ENCODE results near the gene TTC33. TPM values are rescaled to one million over a fixed set of nuclear protein-coding genes. Genes with fewer than 3 reads are reported as not detected.
"Not testable (repeated sequence)": the region's sequence is repeated elsewhere in the genome, so short reads cannot be mapped to it uniquely, and the experiment has no call there.

TTC33 gene
- polyA plus RNA-seq, 1 donor from 2014 or later: 14.5 TPM

DNA sequence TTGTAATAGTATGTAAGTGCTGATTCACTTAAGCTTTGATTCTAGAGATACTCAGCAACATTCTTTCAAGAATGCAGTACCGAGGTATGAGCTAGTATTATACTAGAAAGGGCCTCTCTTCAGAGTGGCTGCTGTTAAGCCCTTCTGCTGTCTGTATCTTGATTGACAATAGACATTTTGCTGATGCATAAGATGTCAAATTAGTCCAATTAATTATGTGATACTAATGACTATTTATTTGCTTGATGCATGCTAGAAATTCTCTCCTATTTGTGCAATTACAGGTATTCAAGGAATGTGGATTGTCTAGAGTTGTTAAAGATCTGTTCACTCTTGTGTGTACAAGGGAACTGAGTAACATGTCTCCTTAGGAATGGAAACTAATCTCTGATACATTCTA, 168.4 kb downstream of the TTC33 start:
- Mint-ChIP-seq H3K4me3 (no peak overlapping the region), H3K27me3 (no peaks in the 10 kb centered on the region), H3K9me3 (peaks cover 0 to 4% (median 0%) of the 10 kb centered on the region in 3 donors), H3K4me1 (peaks cover 22 to 31% (median 23%) of the 10 kb centered on the region in 3 donors), H3K27ac (no peak overlapping the region), H3K36me3 (peaks cover 4% of the 10 kb centered on the region)

DNA sequence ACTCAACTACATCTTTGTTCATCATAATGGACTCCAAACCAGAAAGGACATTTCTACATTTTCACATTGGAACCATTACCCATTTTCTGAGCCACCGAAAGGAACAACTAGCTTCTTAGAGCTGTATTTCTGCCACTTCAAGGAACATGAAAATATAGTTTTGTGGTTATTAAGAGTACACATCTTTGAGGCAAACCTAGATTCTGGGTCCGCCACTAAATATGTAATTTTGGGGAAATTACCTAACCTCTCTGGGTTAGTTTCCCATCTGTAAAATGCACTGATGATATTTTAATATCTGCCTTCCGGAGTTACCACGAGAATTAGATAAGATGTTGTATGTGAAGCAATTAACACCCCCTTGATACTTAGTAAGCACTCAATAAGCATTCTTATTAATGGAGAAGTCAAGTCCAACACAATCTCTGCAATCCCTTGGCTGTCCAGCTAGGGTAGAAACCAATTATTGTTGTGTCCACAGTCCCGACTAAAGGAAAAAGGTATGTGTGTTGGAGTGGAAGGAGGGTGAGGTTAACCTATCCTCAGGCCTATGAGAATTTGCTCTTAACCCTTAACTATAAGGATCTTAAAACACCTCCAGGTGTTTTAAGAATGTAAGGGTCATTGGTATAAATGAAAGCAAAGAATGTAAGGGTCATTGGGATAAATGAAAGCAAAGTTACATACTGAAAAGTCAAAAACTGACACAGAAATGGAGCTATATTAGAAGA, 170.1 kb downstream of the TTC33 start:
- Mint-ChIP-seq H3K27me3 (no peaks in the 10 kb centered on the region), H3K4me1 (peaks cover 9 to 18% (median 10%) of the 10 kb centered on the region in 3 donors), H3K4me3 (no peak overlapping the region), H3K36me3 (no peaks in the 10 kb centered on the region), H3K9me3 (peaks cover 0 to 4% (median 0%) of the 10 kb centered on the region in 3 donors), H3K27ac (no peak overlapping the region)

DNA sequence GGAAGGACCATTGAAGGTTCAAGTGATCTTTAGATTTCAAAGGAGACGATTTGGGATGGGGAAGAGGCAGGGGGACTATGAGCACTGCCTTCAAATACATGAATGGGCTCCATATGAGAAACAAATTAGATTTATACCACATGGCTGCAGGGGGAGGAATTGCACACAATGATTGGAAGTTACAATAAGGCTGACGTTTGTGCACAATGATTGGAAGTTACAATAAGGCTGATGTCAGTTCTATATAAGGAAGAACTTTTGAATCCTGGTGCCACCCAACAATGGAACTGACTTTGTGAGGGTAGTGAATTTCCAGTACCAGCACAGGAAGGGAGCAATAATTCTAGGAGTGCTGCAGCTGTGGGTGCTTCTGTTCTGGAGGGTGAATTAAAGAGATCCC, 171.7 kb downstream of the TTC33 start:
- Mint-ChIP-seq H3K27me3 (peaks cover 2% of the 10 kb centered on the region), H3K9me3 (no peaks in the 10 kb centered on the region), H3K4me3 (no peak overlapping the region), H3K27ac (no peak overlapping the region), H3K4me1 (peaks cover 10 to 18% (median 13%) of the 10 kb centered on the region in 3 donors), H3K36me3 (no peaks in the 10 kb centered on the region)

DNA sequence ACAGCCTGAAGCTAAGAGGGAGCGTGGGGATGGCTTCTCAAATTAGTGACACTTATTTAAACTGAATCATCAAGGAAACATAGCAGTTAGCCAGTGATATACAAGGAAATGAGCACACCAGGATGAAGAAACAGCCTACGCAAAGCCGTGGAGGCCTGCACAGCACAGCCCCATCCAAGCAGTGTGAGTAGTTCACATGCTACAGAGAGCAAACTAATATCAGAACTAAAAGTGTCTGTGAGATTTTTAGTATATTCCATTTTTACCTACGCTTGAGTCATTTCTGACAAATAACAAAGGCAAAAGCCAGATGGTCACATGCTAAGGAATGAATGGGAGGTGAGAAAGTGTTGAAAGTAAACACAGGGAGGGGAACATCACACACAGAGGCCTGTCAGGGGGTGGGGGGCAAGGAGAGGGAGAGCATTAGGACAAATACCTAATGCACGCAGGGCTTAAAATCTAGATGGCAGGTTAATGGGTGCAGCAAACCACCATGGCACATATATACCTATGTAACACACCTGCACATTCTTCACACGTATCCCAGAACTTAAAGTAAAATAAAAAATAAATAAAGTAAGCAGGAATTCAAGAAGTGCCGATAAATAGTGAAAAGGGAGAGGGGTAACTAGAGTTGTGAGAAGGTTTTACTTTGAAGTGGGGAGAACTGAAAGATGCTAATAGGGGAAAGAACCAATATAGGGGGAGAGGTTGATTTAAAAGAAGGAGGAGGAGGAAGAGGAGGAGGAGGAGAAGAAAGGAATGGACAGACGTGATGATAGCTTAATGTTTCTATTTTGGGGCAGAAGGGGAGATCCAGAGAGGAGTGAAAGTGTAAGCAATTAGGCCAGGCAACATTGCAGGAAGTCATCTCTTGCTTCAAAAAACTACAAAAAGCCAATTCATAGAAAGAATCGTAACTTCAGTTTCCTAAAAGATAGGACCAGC, 177.0 kb downstream of the TTC33 start:
- Mint-ChIP-seq H3K4me3 (peak overlapping the region; percentile 4 to 58 (median 37)), H3K36me3 (no peaks in the 10 kb centered on the region), H3K27ac (peak overlapping the region in 1 of 3 donors; percentile 21), H3K4me1 (peaks cover 7 to 13% (median 10%) of the 10 kb centered on the region in 3 donors), H3K9me3 (no peaks in the 10 kb centered on the region), H3K27me3 (peaks cover 2% of the 10 kb centered on the region)

DNA sequence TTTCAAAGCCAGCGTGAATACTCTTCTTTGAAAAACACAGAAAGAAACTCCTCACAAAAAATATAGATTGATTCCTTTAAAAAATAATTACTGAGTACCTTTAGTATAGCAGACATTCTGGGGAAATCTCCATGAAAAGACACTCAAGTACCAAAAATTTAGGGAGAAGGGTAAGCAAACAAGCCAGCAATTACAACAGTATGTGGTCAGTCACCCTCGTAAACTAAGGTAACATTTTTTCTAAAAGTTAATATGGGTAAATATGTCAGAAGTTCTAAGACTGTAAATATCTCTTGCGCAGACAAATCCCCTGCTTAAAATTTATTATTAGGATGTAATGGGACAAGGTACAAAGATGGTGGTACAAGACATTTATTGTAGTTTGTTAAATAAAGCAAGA, 178.0 kb downstream of the TTC33 start:
- H3K27ac Mint-ChIP-seq: no peak overlapping the region
- H3K4me3 Mint-ChIP-seq: no peak overlapping the region
- peaks cover 7 to 13% (median 10%) of the 10 kb centered on the region in 3 donors for H3K4me1 Mint-ChIP-seq
- no peaks in the 10 kb centered on the region for H3K36me3 Mint-ChIP-seq
- peaks cover 2% of the 10 kb centered on the region for H3K27me3 Mint-ChIP-seq
- H3K9me3 Mint-ChIP-seq: no peaks in the 10 kb centered on the region

DNA sequence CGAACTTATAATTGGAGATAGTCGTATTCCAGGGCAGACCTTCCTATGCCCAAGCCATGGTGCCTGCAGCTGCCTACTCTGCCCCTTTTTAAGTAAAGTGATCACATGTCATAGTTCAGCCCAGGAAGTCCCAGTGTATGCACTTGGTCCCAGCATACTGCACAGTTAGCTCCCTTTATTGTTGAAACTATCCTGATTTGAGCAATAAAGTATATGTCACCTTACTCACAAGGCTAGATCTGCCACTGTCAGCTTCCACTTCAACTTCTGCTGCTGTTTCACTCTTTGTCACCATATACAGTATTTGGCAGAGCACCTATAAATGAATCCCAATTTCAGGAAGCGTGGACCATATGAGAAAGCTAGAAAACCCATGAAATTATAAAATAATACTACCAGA, 179.8 kb downstream of the TTC33 start:
- Mint-ChIP-seq H3K27ac (no peak overlapping the region), H3K9me3 (no peaks in the 10 kb centered on the region), H3K4me3 (no peak overlapping the region), H3K4me1 (peaks cover 12 to 20% (median 16%) of the 10 kb centered on the region in 3 donors), H3K36me3 (no peaks in the 10 kb centered on the region), H3K27me3 (peaks cover 4% of the 10 kb centered on the region)

DNA sequence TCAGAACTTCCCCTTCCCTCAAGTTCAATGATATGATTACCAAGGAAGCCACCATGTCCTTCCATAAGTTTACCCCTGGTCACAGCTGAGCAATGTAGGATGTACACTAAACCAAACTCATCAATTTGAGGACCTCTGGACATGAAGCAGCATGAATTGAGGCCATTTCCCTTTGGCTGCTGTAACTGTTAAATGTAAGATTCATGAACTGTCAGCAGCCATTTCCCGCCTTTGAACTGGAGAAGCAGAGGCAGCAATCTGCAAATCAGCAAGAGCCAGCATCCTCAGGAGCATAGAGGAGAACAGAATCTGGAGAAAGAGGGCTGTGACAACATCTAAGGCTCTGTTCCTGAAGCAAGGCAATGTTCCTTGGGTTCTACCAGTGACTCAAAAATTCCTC, 180.3 kb downstream of the TTC33 start:
- Mint-ChIP-seq H3K27me3 (peaks cover 4% of the 10 kb centered on the region), H3K27ac (no peak overlapping the region), H3K9me3 (no peaks in the 10 kb centered on the region), H3K4me1 (peaks cover 17 to 23% (median 21%) of the 10 kb centered on the region in 3 donors), H3K4me3 (no peak overlapping the region), H3K36me3 (no peaks in the 10 kb centered on the region)

DNA sequence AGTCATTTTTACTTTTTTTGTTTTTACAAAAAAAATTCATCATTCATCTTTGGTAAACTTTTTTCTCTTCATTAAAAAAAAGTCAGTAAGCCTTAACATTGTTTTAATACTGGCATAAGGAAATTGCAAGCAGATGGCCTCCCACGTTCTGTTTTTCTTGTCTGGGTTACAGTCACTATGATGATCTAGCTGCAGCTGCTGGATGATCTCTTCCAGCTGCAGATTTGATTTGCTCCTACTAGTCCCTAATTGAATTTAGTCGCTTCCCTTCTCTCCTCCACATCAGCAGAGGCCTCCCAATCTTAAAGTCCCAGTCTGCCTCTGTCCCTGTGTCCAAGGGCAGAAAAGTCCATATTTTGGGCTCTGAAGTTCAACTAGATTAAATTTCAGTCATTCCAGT, 182.8 kb downstream of the TTC33 start:
- Mint-ChIP-seq H3K27ac (no peak overlapping the region), H3K4me1 (peaks cover 21 to 27% (median 26%) of the 10 kb centered on the region in 3 donors), H3K27me3 (peaks cover 2% of the 10 kb centered on the region)

DNA sequence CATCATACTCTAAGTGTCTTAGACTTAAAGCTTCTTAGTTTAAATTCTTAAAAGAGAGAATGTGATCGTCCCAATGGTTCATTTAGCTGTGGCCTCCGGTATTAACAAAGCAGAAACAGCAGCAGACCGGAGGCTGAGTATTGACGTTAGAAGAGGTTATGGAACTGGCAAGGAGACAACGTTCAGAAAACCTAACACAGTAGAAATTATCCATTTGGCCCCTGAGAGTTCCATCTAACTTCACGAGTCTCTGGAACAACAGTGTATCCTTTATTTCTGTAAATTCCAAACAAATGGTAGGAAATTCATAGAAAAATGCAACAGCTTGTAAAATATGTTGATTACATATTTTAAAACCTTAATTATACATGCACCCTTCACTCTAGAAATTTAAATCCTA, 183.4 kb downstream of the TTC33 start:
- no peak overlapping the region for H3K4me3 Mint-ChIP-seq
- H3K27me3 Mint-ChIP-seq: peaks cover 2% of the 10 kb centered on the region
- H3K36me3 Mint-ChIP-seq: no peaks in the 10 kb centered on the region
- peak overlapping the region in 1 of 3 donors; percentile 55 for H3K27ac Mint-ChIP-seq
- no peaks in the 10 kb centered on the region for H3K9me3 Mint-ChIP-seq
- H3K4me1 Mint-ChIP-seq: peaks cover 21 to 27% (median 26%) of the 10 kb centered on the region in 3 donors

More for the DNA sequence above, 182.8 kb downstream of the TTC33 start:
- H3K4me3 Mint-ChIP-seq: no peak overlapping the region
- no peaks in the 10 kb centered on the region for H3K9me3 Mint-ChIP-seq
- no peaks in the 10 kb centered on the region for H3K36me3 Mint-ChIP-seq

DNA sequence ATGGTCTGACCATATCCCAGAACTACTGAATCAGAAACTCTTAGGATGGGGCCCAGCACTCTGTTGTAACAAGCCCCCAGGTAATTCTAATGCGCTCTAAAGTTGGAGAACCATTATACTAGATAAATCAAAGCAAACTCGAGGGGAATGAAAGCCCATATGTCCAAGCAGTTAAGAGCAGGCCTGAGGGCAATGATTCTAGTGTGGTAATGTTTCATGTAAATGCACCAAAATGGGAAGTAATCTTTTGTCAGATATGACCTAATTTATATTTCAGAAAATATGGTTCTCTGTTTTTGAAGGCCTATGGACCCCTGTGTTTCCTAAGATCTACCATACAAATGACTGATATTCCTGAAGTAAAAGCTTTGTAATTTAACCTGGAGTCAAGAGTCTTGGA, 184.0 kb downstream of the TTC33 start:
- Mint-ChIP-seq H3K9me3 (no peaks in the 10 kb centered on the region), H3K4me3 (no peak overlapping the region), H3K27me3 (peaks cover 2% of the 10 kb centered on the region), H3K27ac (no peak overlapping the region), H3K4me1 (peaks cover 21 to 27% (median 26%) of the 10 kb centered on the region in 3 donors), H3K36me3 (no peaks in the 10 kb centered on the region)

DNA sequence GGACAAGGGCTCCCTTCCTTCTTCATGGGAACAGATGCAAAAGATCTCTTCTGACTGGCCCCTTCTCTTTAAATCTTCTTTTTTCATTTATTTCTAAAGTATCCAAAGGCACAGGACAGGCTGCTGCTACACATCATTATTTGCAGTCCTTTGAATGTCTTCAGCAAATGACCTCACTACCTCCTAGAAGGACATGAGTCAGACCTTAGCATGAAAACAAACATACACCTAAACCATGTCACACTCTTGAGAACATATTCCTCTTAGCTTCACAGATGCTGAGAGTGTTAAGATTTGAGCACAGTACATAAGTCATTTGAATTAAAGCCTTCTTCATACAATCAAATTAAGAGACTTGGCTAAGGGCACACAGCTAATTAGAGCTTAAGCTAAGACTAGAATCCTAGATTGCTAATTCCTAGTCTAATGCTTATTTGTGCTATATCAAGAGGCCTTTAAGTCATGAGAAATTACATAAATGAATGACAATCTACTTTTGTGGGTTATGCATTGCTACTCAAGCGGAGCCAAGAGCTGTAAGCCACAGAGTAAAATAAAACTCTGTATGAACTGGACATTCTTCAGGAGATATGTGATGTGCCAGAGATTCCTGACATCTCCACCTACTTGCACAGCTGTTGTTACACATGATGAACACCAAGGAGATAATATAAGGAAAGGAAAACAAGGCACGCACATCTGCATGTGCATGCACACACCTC, 185.2 kb downstream of the TTC33 start:
- peak overlapping the region in 2 of 4 donors; percentile 27 to 70 for H3K4me3 Mint-ChIP-seq
- peaks cover 0 to 2% (median 0%) of the 10 kb centered on the region in 3 donors for H3K9me3 Mint-ChIP-seq
- H3K27me3 Mint-ChIP-seq: peaks cover 8% of the 10 kb centered on the region
- peaks cover 21 to 27% (median 26%) of the 10 kb centered on the region in 3 donors for H3K4me1 Mint-ChIP-seq
- no peaks in the 10 kb centered on the region for H3K36me3 Mint-ChIP-seq
- no peak overlapping the region for H3K27ac Mint-ChIP-seq

DNA sequence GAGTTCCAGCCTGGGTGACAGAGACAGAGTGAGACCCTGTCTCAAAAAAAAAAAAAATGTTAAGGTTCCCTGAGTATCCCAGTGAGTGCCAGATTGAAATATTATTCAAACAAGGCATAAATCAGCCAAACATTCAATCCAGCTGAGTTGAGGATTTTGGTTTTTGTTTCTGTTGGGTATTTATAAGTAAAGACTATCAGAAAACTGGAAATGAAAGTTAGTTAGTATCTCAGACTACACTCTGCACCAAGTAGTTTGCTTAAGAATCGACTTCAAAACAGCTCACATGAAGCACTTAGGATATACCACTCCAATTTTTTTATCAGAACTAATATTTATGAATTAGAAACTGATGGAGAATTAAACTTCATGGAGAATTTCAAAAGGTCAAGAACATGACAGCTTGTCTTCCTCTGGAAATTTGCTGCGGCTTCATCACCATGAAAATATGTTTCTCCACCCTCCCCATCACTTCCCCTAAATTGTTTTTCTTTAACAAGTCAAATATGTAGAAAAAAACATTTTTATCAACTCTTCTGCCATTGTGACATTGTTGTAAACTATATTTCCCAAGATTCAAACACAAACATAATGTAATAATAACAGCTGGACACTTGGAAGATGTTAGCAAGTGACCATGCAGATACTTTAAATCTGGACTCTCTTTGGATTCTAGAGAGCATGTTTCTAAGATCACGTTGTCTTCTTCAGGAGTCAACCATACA, 186.1 kb downstream of the TTC33 start:
- Mint-ChIP-seq H3K27me3 (peaks cover 8% of the 10 kb centered on the region), H3K4me3 (peak overlapping the region in 3 of 4 donors; percentile 15 to 69 (median 42)), H3K27ac (peak overlapping the region in 1 of 3 donors; percentile 7), H3K4me1 (peaks cover 21 to 27% (median 26%) of the 10 kb centered on the region in 3 donors), H3K9me3 (peaks cover 0 to 2% (median 0%) of the 10 kb centered on the region in 3 donors), H3K36me3 (no peaks in the 10 kb centered on the region)

DNA sequence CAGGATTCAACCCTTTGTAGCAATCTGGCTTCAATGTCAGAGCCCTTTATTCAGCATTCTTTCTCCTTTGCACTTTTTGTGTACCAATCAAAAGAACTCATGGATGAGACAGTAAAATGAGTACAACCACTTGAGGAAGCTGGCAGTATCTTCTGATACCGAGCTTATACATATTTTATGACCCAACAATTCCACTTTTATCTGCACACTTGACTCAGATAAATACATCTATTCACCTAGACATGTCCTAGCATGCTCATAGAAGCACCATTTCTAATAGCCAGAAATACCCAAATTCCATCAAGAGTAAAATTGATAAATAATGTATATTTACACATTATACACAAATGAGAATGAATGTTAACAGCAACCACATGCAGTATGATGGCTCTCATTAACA, 187.2 kb downstream of the TTC33 start:
- Mint-ChIP-seq H3K27me3 (peaks cover 8% of the 10 kb centered on the region), H3K27ac (peak overlapping the region in 1 of 3 donors; percentile 76), H3K9me3 (peaks cover 0 to 2% (median 0%) of the 10 kb centered on the region in 3 donors), H3K4me1 (peaks cover 23 to 32% (median 26%) of the 10 kb centered on the region in 3 donors), H3K36me3 (peaks cover 1% of the 10 kb centered on the region), H3K4me3 (no peak overlapping the region)

DNA sequence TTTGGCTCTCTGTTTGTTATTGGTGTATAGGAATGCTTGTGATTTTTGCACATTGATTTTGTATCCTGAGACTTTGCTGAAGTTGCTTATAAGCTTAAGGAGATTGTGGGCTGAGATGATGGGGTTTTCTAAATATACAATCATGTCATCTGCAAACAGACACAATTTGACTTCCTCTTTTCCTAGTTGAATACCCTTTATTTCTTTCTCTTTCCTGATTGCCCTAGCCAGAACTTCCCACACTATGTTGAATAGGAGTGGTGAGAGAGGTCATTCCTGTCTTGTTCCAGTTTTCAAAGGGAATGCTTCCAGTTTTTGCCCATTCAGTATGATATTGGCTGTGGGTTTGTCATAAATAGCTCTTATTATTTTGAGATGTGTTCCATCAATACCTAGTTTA, 192.6 kb downstream of the TTC33 start:
- not testable (repeated sequence) for H3K27me3 Mint-ChIP-seq, H3K9me3 Mint-ChIP-seq, H3K27ac Mint-ChIP-seq, H3K36me3 Mint-ChIP-seq
- H3K4me1 Mint-ChIP-seq: peaks cover 4 to 17% (median 7%) of the 10 kb centered on the region in 3 donors
- peak overlapping the region in 1 of 4 donors; percentile 70 for H3K4me3 Mint-ChIP-seq
